Measurements from ENCODE around the gene RUNDC3A. TPM values are rescaled to one million over a fixed set of nuclear protein-coding genes. Genes with fewer than 3 reads are reported as not detected.

Gene RUNDC3A
- total RNA-seq, 4 donors from 2014 or later, result 0.51 TPM; not detected in 3

DNA sequence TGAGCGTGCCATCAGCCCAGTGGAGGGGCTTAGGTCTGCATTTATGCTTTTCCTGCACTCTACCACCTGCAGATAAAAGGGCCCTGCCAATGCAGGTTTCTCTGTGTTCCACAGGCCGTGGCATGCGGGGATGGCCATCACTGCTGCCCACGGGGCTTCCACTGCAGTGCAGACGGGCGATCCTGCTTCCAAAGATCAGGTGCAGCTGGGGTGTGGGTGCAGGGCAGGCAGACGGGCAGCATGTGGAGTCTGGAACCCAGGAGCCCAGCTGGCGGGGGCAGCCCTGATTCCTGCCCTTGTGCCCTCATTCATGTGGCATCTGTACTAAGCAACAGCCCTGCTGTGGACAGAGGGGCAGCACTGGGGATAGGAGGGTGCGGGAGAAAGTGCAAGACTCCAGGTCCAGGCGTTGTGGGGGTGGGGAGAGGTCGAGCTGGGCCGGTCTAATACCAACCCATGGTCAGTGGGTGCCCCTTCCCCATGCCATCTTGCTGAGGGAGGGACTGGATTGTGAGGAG, 41.2 kb downstream of the RUNDC3A start:
- TF ChIP-seq, protein P1, sequence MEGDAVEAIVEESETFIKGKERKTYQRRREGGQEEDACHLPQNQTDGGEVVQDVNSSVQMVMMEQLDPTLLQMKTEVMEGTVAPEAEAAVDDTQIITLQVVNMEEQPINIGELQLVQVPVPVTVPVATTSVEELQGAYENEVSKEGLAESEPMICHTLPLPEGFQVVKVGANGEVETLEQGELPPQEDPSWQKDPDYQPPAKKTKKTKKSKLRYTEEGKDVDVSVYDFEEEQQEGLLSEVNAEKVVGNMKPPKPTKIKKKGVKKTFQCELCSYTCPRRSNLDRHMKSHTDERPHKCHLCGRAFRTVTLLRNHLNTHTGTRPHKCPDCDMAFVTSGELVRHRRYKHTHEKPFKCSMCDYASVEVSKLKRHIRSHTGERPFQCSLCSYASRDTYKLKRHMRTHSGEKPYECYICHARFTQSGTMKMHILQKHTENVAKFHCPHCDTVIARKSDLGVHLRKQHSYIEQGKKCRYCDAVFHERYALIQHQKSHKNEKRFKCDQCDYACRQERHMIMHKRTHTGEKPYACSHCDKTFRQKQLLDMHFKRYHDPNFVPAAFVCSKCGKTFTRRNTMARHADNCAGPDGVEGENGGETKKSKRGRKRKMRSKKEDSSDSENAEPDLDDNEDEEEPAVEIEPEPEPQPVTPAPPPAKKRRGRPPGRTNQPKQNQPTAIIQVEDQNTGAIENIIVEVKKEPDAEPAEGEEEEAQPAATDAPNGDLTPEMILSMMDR (IDR thresholded peaks at IDR 0.05; ENCODE audit: low read depth), result no peak

- TF ChIP-seq, protein P1 (IDR thresholded peaks at IDR 0.05; ENCODE audit: low read depth), result no peak
These were observed 42.4 kb downstream of the RUNDC3A start for GRCh38 chr17:44350733-44351226.

- TF ChIP-seq, protein P1 (IDR thresholded peaks at IDR 0.05; ENCODE audit: low read depth), result no peak
These were observed 43.1 kb downstream of the RUNDC3A start for GRCh38 chr17:44351464-44351863.

- TF ChIP-seq, protein P1 (IDR thresholded peaks at IDR 0.05; ENCODE audit: low read depth), result no peak
These were observed 43.8 kb downstream of the RUNDC3A start for GRCh38 chr17:44351961-44352827.

- TF ChIP-seq, protein P1 (IDR thresholded peaks at IDR 0.05; ENCODE audit: low read depth), result no peak
These were observed 44.6 kb downstream of the RUNDC3A start for GRCh38 chr17:44352828-44353671.

- TF ChIP-seq, protein P1 (IDR thresholded peaks at IDR 0.05; ENCODE audit: low read depth), result no peak
These were observed 45.4 kb downstream of the RUNDC3A start for GRCh38 chr17:44353672-44354331.
